Endodermal cell (in vitro differentiated cells): ENCODE results near the gene SPTA1. TPM values are rescaled to one million over a fixed set of nuclear protein-coding genes. Genes with fewer than 3 reads are reported as not detected.

Experiments
- DNase-seq: peaks from one replicate; pipeline ENCODE4 v3.0.0-alpha.2; 2017
- H3K27ac ChIP-seq: 2 replicates; pipeline ENCODE4 v1.5.1; 2013; ENCODE audit warnings: mild to moderate bottlenecking, low read depth, low read length, moderate library complexity
- H3K27me3 ChIP-seq: 2 replicates; pipeline ENCODE4 v1.6.1; 2013; ENCODE audit warnings: mild to moderate bottlenecking, low read length, moderate library complexity; ENCODE audit not compliant: insufficient read depth, control insufficient read depth, poor library complexity, severe bottlenecking
- H3K36me3 ChIP-seq: 2 replicates; pipeline ENCODE4 v1.7.0; 2013; ENCODE audit warnings: mild to moderate bottlenecking, low read length, moderate library complexity; ENCODE audit not compliant: control insufficient read depth, insufficient read depth
- H3K4me1 ChIP-seq: one replicate; pipeline ENCODE4 v1.7.0; 2013; ENCODE audit warnings: low read length; ENCODE audit not compliant: control insufficient read depth, insufficient read depth
- H3K4me3 ChIP-seq: 2 replicates; pipeline ENCODE4 v1.5.1; 2013; ENCODE audit warnings: mild to moderate bottlenecking, low read length, moderate library complexity
- H3K9ac ChIP-seq: 2 replicates; pipeline ENCODE4 v1.6.1; 2013; ENCODE audit warnings: mild to moderate bottlenecking, low read length, moderate library complexity; ENCODE audit not compliant: poor library complexity, severe bottlenecking; ENCODE audit errors: extremely low read depth
- H3K9me3 ChIP-seq: 2 replicates; pipeline ENCODE4 v1.6.1; 2013; ENCODE audit warnings: mild to moderate bottlenecking, low read length, moderate library complexity; ENCODE audit not compliant: control insufficient read depth
- H3K27ac Mint-ChIP-seq: 2 replicates; pipeline ENCODE4 v1.8.0; 2020; ENCODE audit warnings: mixed read lengths
- H3K27me3 Mint-ChIP-seq: 2 replicates; pipeline ENCODE4 v1.8.0; 2021; ENCODE audit warnings: mild to moderate bottlenecking, mixed read lengths; ENCODE audit not compliant: insufficient read depth
- H3K36me3 Mint-ChIP-seq: 2 replicates; pipeline ENCODE4 v1.8.0; 2020; ENCODE audit warnings: low read depth, mixed read lengths
- H3K4me1 Mint-ChIP-seq: 2 replicates; pipeline ENCODE4 v1.8.0; 2020; ENCODE audit warnings: mixed read lengths
- H3K4me3 Mint-ChIP-seq: 2 replicates; pipeline ENCODE4 v1.8.0; 2020; ENCODE audit warnings: mild to moderate bottlenecking, moderate library complexity, mixed read lengths
- H3K9me3 Mint-ChIP-seq: 2 replicates; pipeline ENCODE4 v1.8.0; 2020; ENCODE audit warnings: mild to moderate bottlenecking, mixed read lengths
- WGBS, 2 experiments: methylation state at CpG; one replicate each; pipeline versions ENCODE4 v1.1.5 to v1.1.7; 2013; ENCODE audit warnings: missing lambda C conversion rate in 2 of 2, mixed read lengths in 1 of 2; ENCODE audit not compliant: insufficient coverage in 1 of 2, insufficient read length in 1 of 2; 5-methylcytosine and 5-hydroxymethylcytosine counted together
- total RNA-seq, 2 donors: library from RNA; stranded (reverse); fragmentation: NEBNext Ultra II Directional in 1 of 2; extraction: Animal tissue kit (Norgen Biotek cat#: 25700) in 1 of 2; gene quantifications; 2 replicates in 1 of 2; 3 replicates in 1 of 2; pipeline ENCODE4 v1.2.1, GENCODE V29; 2021
- TF ChIP-seq, protein P1 (sequence below): fragments of 200-600 bp; sonication (generic); conservative IDR thresholded peaks from 2 replicates; pipeline ENCODE4 v1.5.0; 2021; ENCODE audit warnings: antibody characterized with exemption, mild to moderate bottlenecking

SPTA1 gene
- total RNA-seq, 2 donors from 2014 or later = not detected

DNA sequence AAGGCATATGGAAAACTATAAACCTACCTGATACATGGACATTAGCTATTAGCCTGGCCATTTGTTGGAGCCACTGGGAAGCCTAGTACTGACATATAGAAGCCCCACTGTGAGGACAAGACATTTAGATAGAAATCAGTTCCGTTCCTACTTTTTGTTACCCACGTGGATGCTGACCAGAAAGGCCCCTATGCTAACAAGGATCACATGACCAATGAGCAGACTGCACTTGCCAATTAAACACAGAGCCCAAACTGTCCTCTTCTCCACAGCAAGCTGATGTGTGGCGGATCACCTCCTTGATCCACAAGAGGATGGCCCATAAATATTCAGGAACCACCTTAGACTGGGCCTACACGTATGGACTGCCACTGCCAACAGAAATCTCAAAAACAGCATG lies 45.2 kb upstream of the SPTA1 start:
- DNase-seq = no peak
- Histone ChIP-seq H3K27me3 (no peaks in the 10 kb centered on the region), H3K27ac (no peak overlapping the region), H3K9me3 (no peaks in the 10 kb centered on the region), H3K36me3 (no peaks in the 10 kb centered on the region), H3K4me1 (no peaks in the 10 kb centered on the region), H3K4me3 (no peak overlapping the region), H3K9ac (no peak overlapping the region)
- Mint-ChIP-seq H3K27ac (no peak overlapping the region), H3K36me3 (no peaks in the 10 kb centered on the region), H3K4me1 (peaks cover 2% of the 10 kb centered on the region), H3K9me3 (no peaks in the 10 kb centered on the region), H3K27me3 (peaks cover 2% of the 10 kb centered on the region), H3K4me3 (no peak overlapping the region)
- WGBS, 2 experiments = 92% methylated on average over 4 of the region's 4 CpGs
- TF ChIP-seq, protein P1, sequence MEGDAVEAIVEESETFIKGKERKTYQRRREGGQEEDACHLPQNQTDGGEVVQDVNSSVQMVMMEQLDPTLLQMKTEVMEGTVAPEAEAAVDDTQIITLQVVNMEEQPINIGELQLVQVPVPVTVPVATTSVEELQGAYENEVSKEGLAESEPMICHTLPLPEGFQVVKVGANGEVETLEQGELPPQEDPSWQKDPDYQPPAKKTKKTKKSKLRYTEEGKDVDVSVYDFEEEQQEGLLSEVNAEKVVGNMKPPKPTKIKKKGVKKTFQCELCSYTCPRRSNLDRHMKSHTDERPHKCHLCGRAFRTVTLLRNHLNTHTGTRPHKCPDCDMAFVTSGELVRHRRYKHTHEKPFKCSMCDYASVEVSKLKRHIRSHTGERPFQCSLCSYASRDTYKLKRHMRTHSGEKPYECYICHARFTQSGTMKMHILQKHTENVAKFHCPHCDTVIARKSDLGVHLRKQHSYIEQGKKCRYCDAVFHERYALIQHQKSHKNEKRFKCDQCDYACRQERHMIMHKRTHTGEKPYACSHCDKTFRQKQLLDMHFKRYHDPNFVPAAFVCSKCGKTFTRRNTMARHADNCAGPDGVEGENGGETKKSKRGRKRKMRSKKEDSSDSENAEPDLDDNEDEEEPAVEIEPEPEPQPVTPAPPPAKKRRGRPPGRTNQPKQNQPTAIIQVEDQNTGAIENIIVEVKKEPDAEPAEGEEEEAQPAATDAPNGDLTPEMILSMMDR = no peak

DNA sequence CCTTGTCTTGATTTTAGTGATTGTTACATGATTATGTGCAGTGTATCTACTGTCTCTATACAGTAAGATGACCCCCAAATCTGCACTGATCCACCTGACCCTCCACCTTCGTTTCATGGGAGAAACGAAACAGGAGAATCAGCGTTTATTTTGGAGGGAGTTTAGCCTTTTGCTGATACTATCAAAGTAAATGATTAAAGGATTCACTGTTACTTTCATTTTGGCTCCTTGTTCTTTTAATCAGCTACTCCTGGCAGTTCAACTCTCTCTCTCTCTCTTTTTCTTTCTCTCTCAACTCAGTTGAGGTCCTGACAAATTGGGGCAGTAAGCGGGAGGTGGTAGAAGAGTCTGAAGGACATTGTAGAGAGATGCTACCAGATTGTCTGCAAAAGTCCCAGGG lies 43.9 kb upstream of the SPTA1 start:
- Mint-ChIP-seq H3K4me1 (peaks cover 2% of the 10 kb centered on the region), H3K9me3 (no peaks in the 10 kb centered on the region), H3K27me3 (peaks cover 2% of the 10 kb centered on the region), H3K27ac (no peak overlapping the region), H3K36me3 (no peaks in the 10 kb centered on the region), H3K4me3 (no peak overlapping the region)
- H3K9me3 ChIP-seq = no peaks in the 10 kb centered on the region
- WGBS, 2 experiments = 85 to 100% methylated on average over 1 to 4 of the region's 4 CpGs
- TF ChIP-seq, protein P1 = no peak
- no peaks in the 10 kb centered on the region for H3K27me3 ChIP-seq
- H3K4me3 ChIP-seq = no peak overlapping the region
- H3K4me1 ChIP-seq = no peaks in the 10 kb centered on the region
- no peak for DNase-seq
- no peak overlapping the region for H3K27ac ChIP-seq
- no peaks in the 10 kb centered on the region for H3K36me3 ChIP-seq
- no peak overlapping the region for H3K9ac ChIP-seq

DNA sequence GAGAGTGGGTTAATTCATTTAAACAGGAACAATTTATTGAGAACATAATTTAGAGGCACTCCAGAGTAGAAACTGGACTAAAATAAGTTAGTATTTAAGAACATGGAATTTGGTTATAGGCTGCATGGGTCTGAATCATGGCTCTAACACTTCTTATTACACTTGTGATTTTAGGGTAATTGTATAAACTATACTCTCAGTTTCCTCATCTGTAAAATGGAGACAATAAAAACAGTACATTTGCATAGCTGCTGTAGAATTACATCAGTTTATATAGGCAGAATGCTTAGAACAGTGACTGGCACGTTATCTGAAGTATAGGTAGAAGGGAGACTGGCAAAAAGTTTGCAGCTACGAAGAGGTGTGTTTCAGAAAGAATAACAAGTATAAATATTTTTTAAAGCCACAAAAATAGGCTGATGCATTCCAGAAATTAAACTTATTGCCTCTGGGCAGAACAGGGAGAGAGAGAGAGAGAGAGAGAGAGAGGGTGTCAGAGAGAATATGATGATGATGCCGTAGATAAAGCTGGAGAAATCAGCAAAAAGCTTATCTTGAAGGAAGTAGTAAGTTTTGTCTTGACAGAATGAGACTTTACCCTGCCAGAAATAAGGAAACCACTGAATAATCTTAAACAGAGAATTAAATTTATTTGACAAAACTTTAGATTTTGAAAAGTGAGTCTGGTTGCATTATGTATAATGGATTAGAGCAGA lies 42.2 kb upstream of the SPTA1 start:
- Mint-ChIP-seq H3K27ac (no peak overlapping the region), H3K9me3 (no peaks in the 10 kb centered on the region), H3K4me1 (peaks cover 2% of the 10 kb centered on the region), H3K36me3 (no peaks in the 10 kb centered on the region), H3K27me3 (no peaks in the 10 kb centered on the region), H3K4me3 (no peak overlapping the region)
- WGBS, 2 experiments = 85% methylated on average over 3 of the region's 3 CpGs; no CpG with 5 or more reads in 1 of the 2 experiments
- Histone ChIP-seq H3K9ac (no peak overlapping the region), H3K27me3 (no peaks in the 10 kb centered on the region), H3K36me3 (no peaks in the 10 kb centered on the region), H3K9me3 (no peaks in the 10 kb centered on the region), H3K4me3 (no peak overlapping the region), H3K27ac (no peak overlapping the region), H3K4me1 (no peaks in the 10 kb centered on the region)
- TF ChIP-seq, protein P1 = no peak
- DNase-seq = no peak
